ENCODE measurements around the gene SCAMP1. TPM values are rescaled to one million over a fixed set of nuclear protein-coding genes. Genes with fewer than 3 reads are reported as not detected.
A peak's percentile ranks its signal among the peaks of the same experiment; 100 is the strongest.

SCAMP1 gene
- total and polyA plus RNA-seq, 2 experiments from 2014 or later: 32.4 to 33.4 TPM

DNA sequence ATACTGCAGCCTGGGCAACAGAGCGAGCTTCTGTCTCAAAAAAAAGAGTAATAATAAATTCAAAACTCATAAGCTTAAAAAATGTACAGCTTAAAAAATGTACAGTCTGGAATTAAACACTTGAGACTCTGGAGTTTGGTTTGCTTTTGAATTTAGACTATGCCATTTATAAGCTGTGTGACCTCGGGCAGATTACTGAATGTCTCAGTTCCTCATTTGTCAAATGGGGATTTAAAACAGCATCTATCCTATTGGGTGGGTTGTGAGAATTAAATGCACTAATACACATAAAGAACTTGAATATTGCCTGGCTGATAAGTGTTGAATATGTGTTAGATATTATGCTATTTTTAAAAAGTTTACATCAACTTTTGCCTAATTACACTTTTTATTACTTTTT is 98.4 kb downstream of the SCAMP1 start:
- Histone ChIP-seq H3K36me3 (peaks cover 2% of the 10 kb centered on the region), H3K27ac (no peak overlapping the region), H3K4me3 (no peak overlapping the region), H3K27me3 (no peaks in the 10 kb centered on the region), H3K9me3 (ENCODE audit: low read depth) (no peaks in the 10 kb centered on the region), H3K4me1 (ENCODE audit: low read depth) (no peaks in the 10 kb centered on the region)
- no peak for DNase-seq (ENCODE audit: low read depth in 1 of 2, low spot score in 1 of 2)
- TF ChIP-seq, protein P1, sequence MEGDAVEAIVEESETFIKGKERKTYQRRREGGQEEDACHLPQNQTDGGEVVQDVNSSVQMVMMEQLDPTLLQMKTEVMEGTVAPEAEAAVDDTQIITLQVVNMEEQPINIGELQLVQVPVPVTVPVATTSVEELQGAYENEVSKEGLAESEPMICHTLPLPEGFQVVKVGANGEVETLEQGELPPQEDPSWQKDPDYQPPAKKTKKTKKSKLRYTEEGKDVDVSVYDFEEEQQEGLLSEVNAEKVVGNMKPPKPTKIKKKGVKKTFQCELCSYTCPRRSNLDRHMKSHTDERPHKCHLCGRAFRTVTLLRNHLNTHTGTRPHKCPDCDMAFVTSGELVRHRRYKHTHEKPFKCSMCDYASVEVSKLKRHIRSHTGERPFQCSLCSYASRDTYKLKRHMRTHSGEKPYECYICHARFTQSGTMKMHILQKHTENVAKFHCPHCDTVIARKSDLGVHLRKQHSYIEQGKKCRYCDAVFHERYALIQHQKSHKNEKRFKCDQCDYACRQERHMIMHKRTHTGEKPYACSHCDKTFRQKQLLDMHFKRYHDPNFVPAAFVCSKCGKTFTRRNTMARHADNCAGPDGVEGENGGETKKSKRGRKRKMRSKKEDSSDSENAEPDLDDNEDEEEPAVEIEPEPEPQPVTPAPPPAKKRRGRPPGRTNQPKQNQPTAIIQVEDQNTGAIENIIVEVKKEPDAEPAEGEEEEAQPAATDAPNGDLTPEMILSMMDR (IDR thresholded peaks at IDR 0.05; ENCODE audit: low read depth, low read length): no peak

DNA sequence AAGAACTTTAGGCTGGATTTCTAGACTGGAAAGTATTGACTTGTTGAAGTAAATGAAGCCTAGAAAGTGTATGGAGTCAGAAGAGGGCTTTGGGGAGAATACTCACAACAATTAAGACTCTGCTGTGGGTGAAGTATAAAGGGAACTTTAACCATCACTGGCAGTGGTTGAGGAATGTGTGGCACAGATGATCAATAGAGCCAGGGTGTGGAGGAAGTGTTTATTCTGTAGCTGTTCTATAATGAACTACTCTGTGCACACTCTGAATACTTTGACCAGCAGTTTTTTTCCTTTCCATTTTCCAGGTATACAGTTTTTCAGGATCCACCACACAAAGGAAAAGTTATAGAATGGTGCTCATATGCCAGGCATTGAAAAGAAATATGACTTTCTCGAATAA is 106.7 kb downstream of the SCAMP1 start:
- no peak overlapping the region for H3K27ac ChIP-seq
- H3K4me1 ChIP-seq (ENCODE audit: low read depth): peaks cover 3% of the 10 kb centered on the region
- no peaks in the 10 kb centered on the region for H3K9me3 ChIP-seq (ENCODE audit: low read depth)
- H3K27me3 ChIP-seq: no peaks in the 10 kb centered on the region
- no peak overlapping the region for H3K4me3 ChIP-seq
- TF ChIP-seq, protein P1 (IDR thresholded peaks at IDR 0.05; ENCODE audit: low read depth, low read length): no peak
- DNase-seq (ENCODE audit: low read depth in 1 of 2, low spot score in 1 of 2): no peak
- no peaks in the 10 kb centered on the region for H3K36me3 ChIP-seq

DNA sequence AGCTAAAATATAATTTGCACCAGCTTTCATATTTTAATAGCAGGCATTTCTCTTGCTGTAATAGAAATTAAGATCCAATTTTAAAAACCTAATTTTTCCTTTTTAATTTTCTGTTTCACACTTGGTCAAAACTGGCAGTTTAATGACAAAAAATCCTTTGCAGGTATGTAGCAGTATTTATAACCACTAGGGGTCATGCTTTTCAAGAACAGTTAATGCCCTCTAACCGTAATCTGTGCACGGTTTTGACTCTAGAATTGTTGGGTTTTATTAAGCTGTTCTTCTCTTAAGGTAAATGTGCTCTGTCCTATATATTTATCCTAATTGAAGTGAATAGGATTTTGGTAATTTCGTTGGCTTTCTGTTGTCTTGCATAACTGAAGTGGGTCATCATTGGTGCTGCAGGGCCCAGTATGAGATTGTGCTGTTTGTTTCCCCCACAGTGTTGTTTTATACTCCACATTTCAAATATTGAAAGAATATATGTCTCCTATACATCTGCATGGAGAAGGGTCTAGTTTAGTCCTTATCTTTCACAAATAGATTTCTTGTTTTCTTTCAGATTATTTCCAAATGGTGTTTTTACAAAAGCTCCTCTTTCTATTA is 107.4 kb downstream of the SCAMP1 start:
- no peak overlapping the region for H3K27ac ChIP-seq
- DNase-seq (ENCODE audit: low read depth in 1 of 2, low spot score in 1 of 2): peak; percentile 56 to 71
- no peaks in the 10 kb centered on the region for H3K9me3 ChIP-seq (ENCODE audit: low read depth)
- H3K4me1 ChIP-seq (ENCODE audit: low read depth): peaks cover 10% of the 10 kb centered on the region
- no peaks in the 10 kb centered on the region for H3K36me3 ChIP-seq
- no peaks in the 10 kb centered on the region for H3K27me3 ChIP-seq
- TF ChIP-seq, protein P1 (IDR thresholded peaks at IDR 0.05; ENCODE audit: low read depth, low read length): peak; percentile 69
- H3K4me3 ChIP-seq: no peak overlapping the region

DNA sequence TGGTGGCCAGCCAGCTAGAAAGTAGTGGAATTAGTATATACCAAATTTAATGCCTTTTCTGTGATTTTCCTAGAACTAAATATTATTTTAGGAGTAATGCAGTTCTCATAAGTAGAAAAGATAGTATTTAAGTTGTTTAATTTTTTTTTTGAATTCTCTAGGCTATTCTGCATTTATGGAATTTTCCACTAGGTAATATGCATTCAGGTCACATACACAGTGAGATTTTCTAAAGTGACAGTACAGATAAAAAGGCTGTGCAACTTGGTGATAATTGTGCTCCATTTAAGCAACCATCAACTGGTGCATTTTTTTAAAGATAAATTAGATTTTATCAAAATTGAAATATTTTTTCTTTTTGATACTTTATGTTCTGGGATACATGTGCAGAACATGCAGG is 111.5 kb downstream of the SCAMP1 start:
- Histone ChIP-seq H3K27ac (peak overlapping the region; percentile 64), H3K36me3 (no peaks in the 10 kb centered on the region), H3K9me3 (ENCODE audit: low read depth) (no peaks in the 10 kb centered on the region), H3K4me3 (no peak overlapping the region), H3K4me1 (ENCODE audit: low read depth) (peaks cover 16% of the 10 kb centered on the region), H3K27me3 (no peaks in the 10 kb centered on the region)
- no peak for DNase-seq (ENCODE audit: low read depth in 1 of 2, low spot score in 1 of 2)
- TF ChIP-seq, protein P1 (IDR thresholded peaks at IDR 0.05; ENCODE audit: low read depth, low read length): no peak

DNA sequence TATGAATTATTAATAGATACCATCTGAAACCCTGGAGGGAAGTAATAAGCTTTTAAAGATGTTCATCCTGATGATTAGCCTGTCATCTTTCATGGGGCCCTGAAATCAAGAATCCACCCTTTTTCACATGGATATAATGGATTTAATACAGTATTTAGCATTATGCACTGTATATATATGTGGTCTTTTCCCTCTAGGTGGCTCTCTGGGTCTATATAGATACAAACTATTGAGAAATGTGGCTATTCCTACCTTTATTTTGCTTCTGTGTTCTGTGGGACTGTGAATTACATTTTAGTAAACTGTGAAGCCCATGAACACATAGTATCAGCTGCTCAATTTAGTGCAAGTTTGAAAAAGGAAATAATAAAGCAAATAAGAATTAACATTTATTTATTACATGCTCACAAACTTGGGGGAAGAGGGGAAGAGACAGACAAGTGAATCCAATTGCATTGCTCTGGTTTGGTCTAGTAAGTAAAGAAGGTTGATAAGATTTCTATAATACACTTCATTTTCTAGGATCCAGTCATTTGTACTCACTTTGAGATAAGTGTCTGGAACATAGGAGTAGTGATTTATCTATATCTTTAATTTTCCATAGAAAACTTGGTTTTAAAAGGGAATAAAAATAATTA is 112.2 kb downstream of the SCAMP1 start:
- DNase-seq (ENCODE audit: low read depth in 1 of 2, low spot score in 1 of 2): peak in 1 of 2 donors; percentile 60
- Histone ChIP-seq H3K4me3 (no peak overlapping the region), H3K9me3 (ENCODE audit: low read depth) (no peaks in the 10 kb centered on the region), H3K4me1 (ENCODE audit: low read depth) (peaks cover 16% of the 10 kb centered on the region), H3K27ac (peak overlapping the region; percentile 64), H3K27me3 (no peaks in the 10 kb centered on the region), H3K36me3 (no peaks in the 10 kb centered on the region)
- TF ChIP-seq, protein P1 (IDR thresholded peaks at IDR 0.05; ENCODE audit: low read depth, low read length): peak; percentile 50

Data from cardiac muscle cell (in vitro differentiated cells and primary cell).